Breast epithelium (tissue), 3 donors: ENCODE measurements around the gene G6PD.

Experiments
- CTCF ChIP-seq, 3 donors: fragments of 450-650 bp; IDR thresholded peaks; one replicate each; pipeline ENCODE4 v1.5.1; 2016 to 2017; ENCODE audit warnings: antibody characterized with exemption in 3 of 3, mild to moderate bottlenecking in 3 of 3, moderate library complexity in 3 of 3
- POLR2A ChIP-seq: fragments of 450-650 bp; IDR thresholded peaks from one replicate; pipeline ENCODE4 v1.6.1; 2016; ENCODE audit warnings: antibody characterized with exemption, mild to moderate bottlenecking, moderate library complexity
- POLR2AphosphoS5 ChIP-seq, 3 donors: sonication (generic); formaldehyde crosslinking; IDR thresholded peaks; one replicate each; pipeline ENCODE4 v1.6.1; 2017; ENCODE audit warnings: antibody characterized with exemption in 3 of 3

- TF ChIP-seq CTCF (IDR thresholded peaks at IDR 0.05), result no peak
- TF ChIP-seq POLR2AphosphoS5 (IDR thresholded peaks at IDR 0.05), result no peak
- TF ChIP-seq POLR2A, result no peak
Measured at GRCh38 chrX:154507673-154508383, 38.8 kb downstream of the G6PD start.
